Mucosa of gallbladder (tissue), 1 donor: ENCODE data around the gene PXMP4. TPM values are rescaled to one million over a fixed set of nuclear protein-coding genes. Genes with fewer than 3 reads are reported as not detected.

ENCODE experiments used
- DNase-seq: peaks from one replicate; pipeline ENCODE4 v3.0.0-alpha.2; 2020; ENCODE audit warnings: low spot score
- total RNA-seq: library from RNA; stranded (reverse); gene quantifications from one replicate; pipeline ENCODE4 v1.2.1, GENCODE V29; 2021
- donor health status: DM: no; HTN: no; CAD: no.

PXMP4 gene
- total RNA-seq, 1 donor from 2014 or later = 17.9 TPM

- DNase-seq = no peak
Measured at GRCh38 chr20:33684533-33685327, 35.4 kb downstream of the PXMP4 start.

GRCh38 chr20:33681728-33682353 is 38.3 kb downstream of the PXMP4 start:
- no peak for DNase-seq

- no peak for DNase-seq
Measured at GRCh38 chr20:33681288-33681687, 38.8 kb downstream of the PXMP4 start.

- DNase-seq = no peak
Measured at GRCh38 chr20:33680686-33681085, 39.4 kb downstream of the PXMP4 start.

GRCh38 chr20:33679758-33680485 is 40.2 kb downstream of the PXMP4 start:
- DNase-seq = no peak

GRCh38 chr20:33677991-33678702 is 42.0 kb downstream of the PXMP4 start:
- no peak for DNase-seq

- DNase-seq = no peak
Measured at GRCh38 chr20:33676652-33677645, 43.2 kb downstream of the PXMP4 start.

GRCh38 chr20:33676121-33676520 is 44.0 kb downstream of the PXMP4 start:
- DNase-seq = no peak

GRCh38 chr20:33675136-33675959 is 44.8 kb downstream of the PXMP4 start:
- no peak for DNase-seq

GRCh38 chr20:33674294-33675135 is 45.6 kb downstream of the PXMP4 start, which contains the start of gene NECAB3:
Gene NECAB3, minus strand, starts transcription at chr20:33674428. Its CDS starts 76 bp downstream, at chr20:33674352.
- peak; percentile 84 for DNase-seq

- no peak for DNase-seq
Measured at GRCh38 chr20:33673410-33674293, 46.5 kb downstream of the PXMP4 start.

GRCh38 chr20:33673114-33673409 is 47.0 kb downstream of the PXMP4 start:
- DNase-seq = no peak

GRCh38 chr20:33672426-33673113 is 47.5 kb downstream of the PXMP4 start:
- no peak for DNase-seq

GRCh38 chr20:33671573-33672288 is 48.4 kb downstream of the PXMP4 start:
- no peak for DNase-seq

GRCh38 chr20:33670715-33671499 is 49.2 kb downstream of the PXMP4 start:
- DNase-seq = no peak
